GM18499 (cell line): ENCODE results near the gene DISP3.

ENCODE experiments used
- ATAC-seq: cut with Tn5 transposase; IDR thresholded peaks from one replicate; pipeline ENCODE4 v1.9.1; 2021; ENCODE audit warnings: moderate number of reproducible peaks; ENCODE audit not compliant: insufficient read depth, unreplicated experiment

Gene DISP3

DNA sequence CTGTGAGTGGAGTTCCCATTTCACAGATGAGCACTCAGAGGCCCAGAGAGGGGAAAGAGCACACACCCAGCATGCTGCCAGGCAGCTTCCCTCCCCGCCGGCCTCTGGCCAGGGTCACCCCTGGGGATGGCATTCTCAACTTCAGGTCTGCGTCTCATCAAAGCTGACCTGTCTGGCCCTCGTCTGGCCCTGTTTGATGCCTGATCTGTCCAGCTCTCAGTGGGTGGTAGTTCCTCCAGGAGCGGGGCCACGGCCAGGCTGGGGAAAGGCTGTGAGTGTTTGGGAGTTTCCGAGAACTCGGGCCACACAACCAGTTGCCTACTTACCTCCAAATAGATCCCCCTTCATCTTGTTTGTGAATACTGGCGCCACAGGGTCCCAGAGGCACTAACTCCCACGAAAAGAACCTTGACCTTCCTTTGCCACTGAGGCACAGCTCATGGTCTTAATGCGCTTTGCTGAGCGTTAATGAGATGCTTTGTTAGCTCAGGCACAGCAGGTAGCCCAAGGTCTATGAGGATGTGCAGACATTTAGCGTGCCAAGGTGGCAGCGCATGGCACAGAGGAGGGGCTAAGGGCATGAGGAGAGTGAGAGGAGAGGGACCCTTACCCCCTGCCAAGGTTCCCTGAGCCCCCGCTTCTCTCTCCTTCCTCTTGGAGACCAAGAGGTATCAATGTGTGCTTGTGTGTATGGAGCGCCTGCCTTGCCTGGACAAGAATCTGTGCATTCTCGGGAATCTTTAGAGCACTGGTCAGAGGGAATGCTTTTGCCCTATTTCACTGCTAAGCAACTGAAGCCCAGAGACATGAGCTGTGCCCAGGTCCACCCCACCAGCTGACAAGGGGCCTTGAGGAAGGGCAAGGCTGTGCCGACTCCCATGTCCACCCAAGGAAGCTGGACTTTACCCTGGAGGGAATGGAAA is 61.2 kb downstream of the DISP3 start:
- no peak for ATAC-seq

DNA sequence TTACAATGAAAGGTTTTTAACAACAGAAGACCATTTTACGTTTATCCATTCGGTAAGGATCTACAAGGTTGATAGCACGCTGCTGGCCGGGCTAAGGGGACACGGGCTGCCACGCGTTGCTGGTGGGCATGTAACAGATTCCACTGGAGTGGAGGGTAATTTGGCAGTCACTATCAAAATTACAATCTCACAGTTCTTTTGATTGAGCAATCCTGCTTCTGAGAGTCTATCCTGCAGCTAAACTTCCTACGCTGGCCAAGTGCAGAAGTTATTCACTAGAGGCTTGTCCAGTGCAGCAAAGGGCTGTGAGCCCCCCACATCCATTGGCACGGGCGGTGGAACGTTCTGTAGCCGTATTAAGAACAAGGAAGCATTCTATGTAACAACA is 61.8 kb downstream of the DISP3 start:
- ATAC-seq: no peak

DNA sequence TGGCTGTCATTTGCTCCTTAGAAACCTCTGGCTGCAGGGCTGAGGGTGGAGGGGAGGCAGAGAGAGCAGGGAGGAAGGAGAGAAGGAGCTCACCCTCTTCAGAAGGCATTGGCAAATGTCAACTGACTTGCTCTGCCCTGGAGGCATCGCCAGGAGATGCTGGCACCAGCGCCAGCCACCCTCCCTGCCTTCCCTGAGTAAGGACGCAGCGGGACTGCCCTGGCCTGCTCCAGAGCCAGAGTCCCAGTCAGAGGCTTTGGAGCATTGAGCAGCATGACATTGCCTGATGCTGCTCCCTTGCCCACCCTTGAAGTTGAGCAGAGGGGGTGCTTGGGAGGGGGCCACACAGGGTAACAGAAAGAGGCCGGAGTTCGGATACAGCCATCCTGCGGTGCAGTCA is 62.3 kb downstream of the DISP3 start:
- no peak for ATAC-seq

DNA sequence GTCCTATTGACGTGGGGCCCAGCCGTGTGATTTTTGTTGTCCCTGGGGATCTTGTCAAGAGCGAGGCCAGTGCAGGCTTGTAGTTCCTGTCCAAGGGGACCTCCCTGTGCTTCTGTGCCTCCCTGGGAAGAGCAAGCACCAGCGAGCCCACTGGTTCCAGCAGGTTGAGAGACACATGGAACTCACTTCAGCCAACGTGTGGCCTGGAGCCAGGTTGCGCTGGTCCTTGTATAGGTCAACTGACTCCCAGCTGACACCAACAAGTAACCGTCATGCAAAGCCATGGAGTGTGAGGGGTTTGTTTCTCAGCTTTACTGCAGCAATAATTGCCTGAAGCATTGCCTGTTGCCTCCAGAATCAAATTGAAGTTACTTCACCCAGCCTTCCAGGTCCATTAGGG is 63.0 kb downstream of the DISP3 start:
- ATAC-seq: no peak

DNA sequence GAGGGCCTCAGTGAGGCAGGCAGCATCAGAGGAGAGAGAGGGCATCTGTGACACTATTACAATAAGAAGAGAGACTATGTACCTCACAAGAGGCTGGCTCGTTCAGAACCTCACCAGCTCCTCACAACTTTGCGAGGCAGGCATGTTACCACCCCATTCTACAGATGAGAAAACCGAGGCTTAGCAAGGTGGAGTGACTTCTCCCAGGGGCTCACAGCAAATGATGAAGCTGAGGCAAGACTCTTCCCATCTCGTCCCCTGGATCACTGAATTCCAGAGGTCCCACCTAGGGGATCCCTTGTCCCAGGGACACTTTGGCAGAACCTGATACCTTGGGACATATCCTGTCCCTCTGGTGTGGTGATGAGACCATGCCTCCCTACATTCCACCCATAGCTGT is 64.4 kb downstream of the DISP3 start:
- no peak for ATAC-seq

DNA sequence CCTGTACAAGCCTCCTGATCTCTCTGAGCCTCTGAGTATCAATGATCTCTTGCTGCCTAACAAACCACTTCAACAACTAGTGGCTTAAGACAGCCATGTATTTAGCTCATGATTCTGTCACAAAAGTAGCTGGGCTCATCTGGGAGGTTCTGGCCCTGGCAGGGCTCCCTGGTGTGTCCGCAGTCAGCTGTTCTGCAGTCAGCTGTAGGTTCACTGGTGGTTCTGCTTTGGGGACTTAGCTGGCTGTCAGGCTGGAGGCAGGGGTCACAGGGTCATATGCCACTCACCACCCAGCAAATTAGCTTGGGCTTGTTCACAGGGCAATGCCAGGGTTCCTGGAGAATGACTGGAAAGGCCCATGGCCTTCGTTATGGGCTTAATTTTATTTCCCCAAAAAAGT is 64.8 kb downstream of the DISP3 start:
- ATAC-seq: no peak

DNA sequence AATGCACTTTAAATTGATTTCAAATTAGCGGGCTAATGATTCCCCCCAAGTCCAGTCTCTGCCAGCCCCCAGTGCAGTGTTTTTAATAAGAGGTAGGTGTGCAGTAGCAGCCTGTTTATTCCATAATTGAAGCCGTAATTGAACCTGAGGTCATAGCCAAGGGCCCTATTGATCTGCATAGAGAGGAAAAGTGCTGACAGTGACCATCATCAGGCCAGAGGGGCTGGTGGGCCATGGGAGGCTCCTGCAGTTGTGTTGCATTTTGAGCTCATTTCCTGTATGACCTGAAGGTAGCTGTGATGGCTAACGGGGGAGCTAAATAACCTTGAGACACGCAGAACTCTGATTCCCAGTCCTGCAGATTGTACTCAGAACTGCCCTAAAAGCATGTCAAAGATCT is 67.5 kb downstream of the DISP3 start:
- ATAC-seq: no peak

DNA sequence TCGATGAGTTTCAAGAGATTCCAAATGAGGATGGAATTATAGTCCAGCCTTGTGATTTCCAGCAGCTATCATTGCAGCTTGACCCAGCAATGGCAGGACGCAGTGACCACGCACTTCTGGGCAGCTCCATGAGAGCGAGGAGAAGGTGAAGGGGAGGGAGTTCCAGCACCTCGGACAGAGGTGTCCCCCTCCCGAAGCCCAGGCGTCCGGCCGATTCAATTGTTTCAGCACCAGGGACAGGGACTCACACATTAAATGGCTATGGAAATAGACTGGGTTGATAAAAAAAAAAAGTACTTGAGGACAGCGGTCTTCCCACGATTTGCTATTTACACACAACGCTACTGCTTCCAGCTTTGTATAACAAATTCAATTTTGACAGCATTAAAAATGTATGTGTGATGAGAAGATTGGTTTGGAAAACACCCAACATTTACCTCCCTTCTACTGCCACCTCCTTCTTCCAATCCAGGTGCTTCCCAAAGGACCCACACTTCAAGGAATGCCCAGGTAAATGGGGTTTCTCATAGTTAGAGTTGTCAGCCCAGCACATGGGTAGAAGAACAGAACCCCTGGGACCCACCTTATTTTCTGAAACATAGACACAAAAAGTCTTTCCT is 71.8 kb downstream of the DISP3 start:
- no peak for ATAC-seq

DNA sequence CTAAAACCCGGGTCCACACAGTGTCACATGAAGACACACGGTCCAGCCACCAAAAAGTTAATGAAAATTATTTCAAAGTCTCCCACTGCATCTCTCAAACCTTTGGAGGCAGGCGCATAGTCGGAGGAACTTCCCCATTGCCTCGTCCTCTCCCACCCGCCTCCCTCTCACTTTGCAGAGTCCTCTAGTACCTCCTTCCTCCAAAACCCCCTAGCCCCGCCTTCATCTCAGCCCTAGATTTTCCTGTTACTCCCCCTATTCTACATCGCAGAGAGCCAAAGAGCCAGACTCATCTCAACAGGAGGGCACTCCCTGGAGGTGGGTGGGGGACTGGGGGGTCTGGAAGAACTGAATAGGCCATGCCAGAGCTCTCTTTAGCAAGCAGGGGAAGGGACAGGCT is 79.3 kb downstream of the DISP3 start:
- no peak for ATAC-seq

DNA sequence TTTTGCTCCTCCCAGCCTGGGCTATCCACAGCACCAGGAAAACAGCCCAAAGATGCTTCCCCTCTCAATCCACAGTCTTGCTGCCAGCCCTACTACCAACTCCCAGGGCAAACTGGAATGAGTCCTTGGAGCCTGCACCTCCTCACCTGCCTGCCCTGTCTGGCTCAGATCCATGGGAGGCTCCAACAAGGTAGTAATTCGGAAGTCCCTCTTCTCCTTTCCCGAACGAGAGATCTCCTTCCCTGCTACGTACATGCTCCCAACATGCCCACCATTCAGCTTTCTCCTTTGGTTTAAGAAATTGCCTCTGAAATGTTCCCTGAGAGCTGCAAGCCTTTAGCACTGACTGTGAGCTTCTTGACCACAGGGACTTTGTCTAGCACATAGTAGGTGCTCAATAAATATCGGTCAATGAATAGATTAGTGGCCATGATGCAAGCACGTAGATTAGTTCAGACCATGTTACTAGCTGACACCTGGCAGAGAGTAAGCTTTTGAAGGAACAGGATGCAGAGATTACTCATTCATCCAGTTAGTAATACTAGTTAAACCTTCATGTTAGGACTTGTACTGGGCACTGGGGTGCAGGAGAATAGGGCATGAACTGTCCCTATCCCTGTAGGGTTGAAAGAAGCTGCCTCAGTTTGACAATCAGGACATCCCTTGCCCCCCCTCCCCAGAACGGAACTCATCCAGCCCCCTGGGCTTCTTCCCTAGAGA is 80.1 kb downstream of the DISP3 start:
- no peak for ATAC-seq

DNA sequence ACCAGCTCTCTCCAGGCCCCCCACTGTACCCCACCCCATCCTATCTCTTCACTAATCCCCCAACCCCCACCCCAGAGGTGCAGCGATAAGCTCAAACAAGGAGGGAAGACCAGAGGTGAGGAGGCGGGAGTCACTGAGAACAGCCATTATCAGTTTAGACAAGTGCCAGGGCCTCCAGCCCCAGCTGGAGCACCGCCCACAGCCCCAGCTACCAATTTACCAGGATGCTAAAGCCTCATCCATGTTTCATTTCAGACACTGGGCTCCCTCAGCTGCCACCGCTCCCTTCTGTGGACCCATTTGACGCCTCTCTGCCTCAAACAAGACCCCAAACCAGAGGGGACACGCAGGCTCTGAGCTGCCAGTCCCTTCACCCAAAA is 80.6 kb downstream of the DISP3 start:
- no peak for ATAC-seq

DNA sequence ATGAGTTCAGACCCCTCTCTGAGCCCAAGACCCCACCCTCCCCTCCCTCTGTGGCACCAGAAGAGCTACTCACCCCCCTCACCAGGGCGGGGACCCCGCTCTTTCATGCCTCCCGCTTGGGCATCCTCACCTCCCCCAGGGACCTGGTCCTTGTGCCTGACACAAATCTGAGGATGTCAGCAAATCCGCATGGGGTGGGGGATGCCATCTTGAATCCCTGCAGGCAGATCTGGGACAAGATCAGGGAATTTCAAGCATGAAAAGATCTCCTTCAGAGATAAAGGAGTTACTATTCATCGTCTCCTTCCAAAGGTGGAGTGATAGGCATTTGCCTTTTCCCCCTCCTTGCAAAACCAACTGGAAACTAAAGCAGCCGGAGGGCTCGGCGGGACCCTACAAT is 81.1 kb downstream of the DISP3 start:
- ATAC-seq: no peak

DNA sequence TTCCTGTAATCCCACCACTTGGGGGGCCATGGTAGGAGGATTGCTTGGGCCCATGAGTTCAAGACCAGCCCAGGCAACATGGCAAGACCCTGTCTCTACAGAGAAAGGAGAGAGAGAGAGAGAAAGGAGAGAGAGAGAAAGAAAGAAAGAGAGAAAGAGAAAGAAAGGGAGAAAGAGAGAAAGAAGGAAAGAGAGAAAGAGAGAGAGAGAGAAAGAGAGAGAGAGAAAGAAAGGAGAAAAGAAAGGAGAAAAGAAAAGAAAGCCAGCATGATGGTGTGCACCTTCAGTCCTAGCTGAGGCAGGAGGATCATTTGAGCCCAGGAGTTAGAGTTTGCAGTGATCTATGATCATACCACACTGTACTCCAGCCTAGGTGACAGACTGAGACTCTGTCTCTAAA is 82.8 kb downstream of the DISP3 start:
- ATAC-seq: no peak

DNA sequence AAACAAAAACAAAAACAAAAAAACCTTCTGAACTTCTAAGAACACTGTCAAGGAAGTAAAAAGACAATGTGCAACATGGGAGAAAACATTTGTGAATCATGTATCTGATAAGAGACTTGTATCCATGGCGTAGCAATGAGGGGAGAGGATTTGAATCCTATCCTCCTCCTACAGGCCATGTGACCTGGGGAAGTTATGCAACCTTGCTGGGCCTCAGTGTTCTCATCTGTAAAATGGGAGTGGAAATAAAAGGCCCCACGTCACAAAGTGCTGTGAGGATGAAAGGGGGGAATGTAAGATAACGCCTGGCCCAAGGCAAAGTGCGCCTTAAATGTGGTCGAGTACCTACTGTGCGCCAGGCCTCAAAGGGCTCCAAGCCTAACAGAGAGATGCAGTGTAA is 83.7 kb downstream of the DISP3 start:
- no peak for ATAC-seq

DNA sequence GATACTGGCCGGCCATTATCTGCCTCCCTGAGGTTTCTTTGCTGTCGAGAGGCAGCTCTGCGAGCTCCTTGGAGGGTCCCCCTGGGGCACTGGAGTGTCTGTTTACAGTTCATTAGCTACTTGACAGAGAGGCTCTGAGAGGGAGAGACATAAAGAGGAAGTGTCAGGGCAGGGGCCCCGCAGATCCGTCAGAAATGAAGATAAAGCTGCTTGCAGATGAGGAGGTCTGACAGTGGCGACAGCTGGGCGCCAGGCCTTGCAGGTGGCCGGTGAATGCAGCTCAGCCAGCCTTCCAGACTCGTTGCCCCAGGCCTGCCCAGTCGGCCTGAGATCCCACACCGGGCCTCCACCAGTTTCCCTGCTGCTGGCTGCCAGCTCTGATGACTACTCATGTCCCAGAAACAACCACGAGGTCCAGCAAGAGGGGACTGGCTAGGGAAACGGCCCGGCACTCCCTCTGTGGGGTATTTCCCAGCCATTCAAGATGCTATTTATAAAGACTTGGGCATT is 84.7 kb downstream of the DISP3 start:
- ATAC-seq: no peak

DNA sequence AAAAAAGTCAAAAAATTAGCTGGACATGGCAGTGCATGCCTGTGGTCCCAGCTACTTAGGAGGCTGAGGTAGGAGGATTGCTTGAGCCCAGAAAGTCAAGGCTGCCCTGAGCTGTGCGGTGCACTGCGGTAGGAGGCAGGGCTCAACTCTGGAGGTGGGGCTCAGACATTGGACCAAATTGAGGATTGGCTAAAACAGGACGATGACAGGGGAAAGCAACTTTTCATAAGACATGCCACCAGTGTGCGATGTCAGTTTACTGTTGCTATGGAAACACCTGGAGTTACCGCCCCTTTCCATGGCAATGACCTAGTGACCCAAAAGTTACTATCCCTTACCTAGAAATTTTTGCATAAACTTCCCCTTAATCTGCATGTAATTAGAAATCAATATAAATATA is 85.3 kb downstream of the DISP3 start:
- ATAC-seq: no peak

DNA sequence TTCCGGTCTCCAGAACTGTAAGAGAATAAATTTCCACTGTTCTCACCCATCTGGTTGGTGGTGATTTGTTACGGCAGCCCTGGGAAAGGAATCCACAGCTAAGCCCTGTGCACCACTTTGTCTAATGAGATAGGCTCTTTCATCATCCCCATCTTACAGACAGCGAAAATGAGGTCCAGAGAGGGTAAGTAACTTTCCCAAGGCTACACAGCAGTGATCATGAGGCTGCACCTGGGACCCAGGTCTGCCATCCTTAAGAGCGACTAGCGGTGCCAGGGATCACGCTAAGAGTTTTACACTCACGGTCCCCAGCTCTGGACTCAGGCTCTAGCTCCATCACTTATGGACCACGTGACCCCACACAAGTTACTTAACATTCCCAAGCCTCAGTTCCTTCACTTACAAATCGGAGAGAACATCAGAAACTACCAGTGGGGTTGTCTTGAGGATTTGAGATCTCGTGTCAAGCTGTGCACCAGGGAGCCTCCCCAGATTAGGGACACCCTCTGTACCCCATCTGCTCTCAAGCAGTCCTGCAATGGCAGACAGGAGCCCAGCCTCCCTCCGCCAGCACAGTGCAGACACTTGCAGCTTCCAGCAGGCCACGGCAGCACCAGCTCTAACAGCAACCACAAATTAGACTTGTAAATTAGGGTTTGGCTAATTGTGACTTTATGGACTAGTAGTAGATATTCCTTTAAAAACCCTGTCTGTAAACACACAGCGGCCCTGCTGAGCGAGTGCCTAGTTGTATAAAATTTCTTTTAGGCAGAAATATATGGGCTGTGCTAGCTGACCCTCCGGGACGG is 87.3 kb downstream of the DISP3 start:
- no peak for ATAC-seq

DNA sequence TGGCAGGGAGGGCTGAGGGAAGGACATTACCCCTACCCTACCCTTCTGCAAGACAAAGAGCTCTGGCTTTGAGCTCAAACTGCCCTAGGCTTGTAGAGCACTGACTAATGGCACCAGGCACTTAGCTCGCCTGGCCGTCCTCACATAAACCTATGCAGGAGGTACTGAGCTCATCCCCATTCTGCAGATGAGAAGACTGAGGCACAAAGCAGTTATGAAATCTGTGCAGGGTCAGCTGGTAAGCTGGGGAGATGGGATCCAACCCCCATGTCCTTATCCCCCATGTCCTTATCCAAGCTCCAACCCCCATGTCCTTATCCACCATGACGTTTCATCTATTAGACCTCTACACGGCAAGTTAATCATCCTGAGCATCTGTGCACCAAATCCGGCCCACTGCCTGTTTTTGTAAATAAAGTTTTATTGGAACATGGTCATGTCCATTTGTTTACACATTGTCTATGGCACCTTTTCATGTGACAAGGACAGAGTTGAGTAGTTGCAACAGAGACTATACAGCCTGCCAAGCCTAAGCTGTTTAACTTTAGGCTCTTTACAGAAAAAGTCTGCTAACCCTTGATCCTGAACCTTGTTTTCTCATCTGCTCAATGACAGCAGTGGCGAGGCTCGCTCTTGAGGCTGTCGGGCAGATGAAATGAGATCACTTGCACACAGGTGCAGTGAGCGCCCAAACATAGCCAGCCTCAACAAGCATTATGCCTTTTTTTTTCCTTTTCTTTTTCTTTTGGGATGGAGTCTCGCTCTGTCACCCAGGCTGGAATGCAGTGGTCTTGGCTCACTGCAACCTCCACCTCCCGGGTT is 88.5 kb downstream of the DISP3 start:
- no peak for ATAC-seq

DNA sequence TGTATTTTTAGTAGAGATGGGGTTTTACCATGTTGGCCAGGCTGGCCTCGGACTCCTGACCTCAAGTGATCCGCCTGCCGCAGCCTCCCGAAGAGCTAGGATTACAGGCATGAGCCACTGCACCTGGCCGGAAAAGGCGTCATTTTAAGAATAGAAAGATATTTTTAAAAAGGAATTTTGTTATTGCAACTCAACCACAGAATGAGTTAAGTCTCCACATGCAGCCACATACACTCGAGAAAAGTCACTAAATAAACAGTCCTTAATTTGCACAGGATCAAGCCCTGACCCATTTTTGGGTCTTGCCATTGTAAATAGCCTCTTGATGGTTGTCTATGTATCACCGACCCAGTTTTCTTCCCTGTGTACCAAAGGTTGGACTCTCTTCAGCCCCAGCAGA is 89.7 kb downstream of the DISP3 start:
- no peak for ATAC-seq

DNA sequence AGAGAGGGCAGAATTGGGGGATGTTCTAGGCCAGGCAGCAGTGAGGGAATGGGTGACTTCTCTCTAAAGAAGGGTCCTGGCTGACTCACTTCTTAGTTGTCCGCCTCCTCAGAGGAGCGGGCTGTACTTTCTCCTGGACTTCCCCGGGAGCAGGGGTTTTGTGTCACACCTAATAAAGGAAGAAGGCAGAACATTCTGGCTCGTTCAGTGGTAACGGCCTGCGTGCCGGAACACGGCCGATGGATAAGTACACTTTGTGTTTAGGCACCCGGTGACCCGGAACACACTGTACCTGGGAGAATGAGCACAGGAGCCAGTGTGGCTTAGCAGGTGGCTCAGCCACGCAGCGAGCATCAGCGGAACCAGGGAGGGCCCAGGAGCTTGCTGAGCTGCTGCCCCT is 90.6 kb downstream of the DISP3 start:
- ATAC-seq: no peak
